Activated CD8-positive, alpha-beta T cell treated with anti-CD3 and anti-CD28 coated beads for 36 hours (primary cell): ENCODE measurements around the gene MGAT5B. TPM values are rescaled to one million over a fixed set of nuclear protein-coding genes. Genes with fewer than 3 reads are reported as not detected.
A peak's percentile ranks its signal among the peaks of the same experiment; 100 is the strongest.

Experiments used
- ATAC-seq: fragments of 200-7000 bp; cut with Tn5 transposase; one replicate; pipeline ENCODE4 v1.10.0; 2021; ENCODE audit warnings: mild to moderate bottlenecking, moderate library complexity
- CTCF ChIA-PET: fragments of 350-600 bp; sonication (Branson Sonifier 250); formaldehyde crosslinking; loops from one replicate; lab custom pipeline; 2021; ENCODE audit warnings: antibody characterized with exemption; lab: Charles Lee
- POLR2A ChIA-PET: fragments of 350-600 bp; sonication (Branson Sonifier 250); formaldehyde crosslinking; loops from one replicate; lab custom pipeline; 2021; ENCODE audit warnings: antibody characterized with exemption; lab: Charles Lee
- DNase-seq: peaks from one replicate; pipeline ENCODE4 v3.0.0-alpha.2; 2020
- H3K27ac Mint-ChIP-seq: one replicate; pipeline ENCODE4 v1.8.0; 2021; ENCODE audit warnings: mild to moderate bottlenecking, mixed read lengths
- H3K27me3 Mint-ChIP-seq: one replicate; pipeline ENCODE4 v1.8.0; 2021; ENCODE audit warnings: mixed read lengths
- H3K36me3 Mint-ChIP-seq: one replicate; pipeline ENCODE4 v1.8.0; 2021; ENCODE audit warnings: low read depth, mixed read lengths
- H3K4me1 Mint-ChIP-seq: one replicate; pipeline ENCODE4 v1.8.0; 2021; ENCODE audit warnings: low read depth, mixed read lengths
- H3K4me3 Mint-ChIP-seq: one replicate; pipeline ENCODE4 v1.8.0; 2021; ENCODE audit warnings: mild to moderate bottlenecking, moderate library complexity, mixed read lengths
- H3K9me3 Mint-ChIP-seq: one replicate; pipeline ENCODE4 v1.8.0; 2021; ENCODE audit warnings: mixed read lengths
- intact Hi-C: fragments of 100-400 bp; cut with micrococcal nuclease; formaldehyde crosslinking; loops from one replicate; pipeline ENCODE4 v1.10.0; 2022
- total RNA-seq, 2 experiments: library from RNA; stranded (reverse); gene quantifications; one replicate each; pipeline ENCODE4 v1.2.3, GENCODE V29; 2021
- TF ChIP-seq, protein P1 (sequence below): fragments of 200-600 bp; IDR thresholded peaks from one replicate; pipeline ENCODE4 v1.8.0; 2022; ENCODE audit warnings: antibody characterized with exemption, mild to moderate bottlenecking

The MGAT5B gene
- not detected for total RNA-seq

GRCh38 chr17:76868176-76868668, at the start of gene MGAT5B:
MGAT5B (plus strand) TSS chr17:76868404; CDS start chr17:76869030, 626 bp downstream.
- TF ChIP-seq, protein P1, sequence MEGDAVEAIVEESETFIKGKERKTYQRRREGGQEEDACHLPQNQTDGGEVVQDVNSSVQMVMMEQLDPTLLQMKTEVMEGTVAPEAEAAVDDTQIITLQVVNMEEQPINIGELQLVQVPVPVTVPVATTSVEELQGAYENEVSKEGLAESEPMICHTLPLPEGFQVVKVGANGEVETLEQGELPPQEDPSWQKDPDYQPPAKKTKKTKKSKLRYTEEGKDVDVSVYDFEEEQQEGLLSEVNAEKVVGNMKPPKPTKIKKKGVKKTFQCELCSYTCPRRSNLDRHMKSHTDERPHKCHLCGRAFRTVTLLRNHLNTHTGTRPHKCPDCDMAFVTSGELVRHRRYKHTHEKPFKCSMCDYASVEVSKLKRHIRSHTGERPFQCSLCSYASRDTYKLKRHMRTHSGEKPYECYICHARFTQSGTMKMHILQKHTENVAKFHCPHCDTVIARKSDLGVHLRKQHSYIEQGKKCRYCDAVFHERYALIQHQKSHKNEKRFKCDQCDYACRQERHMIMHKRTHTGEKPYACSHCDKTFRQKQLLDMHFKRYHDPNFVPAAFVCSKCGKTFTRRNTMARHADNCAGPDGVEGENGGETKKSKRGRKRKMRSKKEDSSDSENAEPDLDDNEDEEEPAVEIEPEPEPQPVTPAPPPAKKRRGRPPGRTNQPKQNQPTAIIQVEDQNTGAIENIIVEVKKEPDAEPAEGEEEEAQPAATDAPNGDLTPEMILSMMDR: peak; percentile 82
- Mint-ChIP-seq H3K27ac (no peak within 1 kb of the TSS), H3K4me1 (peaks cover 8% of the 10 kb centered on the region), H3K9me3 (no peaks in the 10 kb centered on the region), H3K27me3 (peaks cover 12% of the 10 kb centered on the region), H3K36me3 (no peaks in the 10 kb centered on the region), H3K4me3 (peak within 1 kb of the TSS; percentile 45)
- ChIA-PET POLR2A (interaction anchor here (0.6 to 0.9 kb wide), 2 partner anchors 60 to 140 kb away, joined by 3 to 4 read pairs; no protein-coding TSS in a partner anchor), CTCF (interaction anchor here (0.6 to 4.2 kb wide), 40 partner anchors 10 to 374 kb away, joined by 3 to 51 read pairs (median 3); no protein-coding TSS in a partner anchor)
- DNase-seq: peak; percentile 78
- ATAC-seq: peak; percentile 93
- intact Hi-C loops: loop anchor here (5.0 kb wide), 1 partner anchor 199 kb away; no protein-coding TSS in a partner anchor

DNA sequence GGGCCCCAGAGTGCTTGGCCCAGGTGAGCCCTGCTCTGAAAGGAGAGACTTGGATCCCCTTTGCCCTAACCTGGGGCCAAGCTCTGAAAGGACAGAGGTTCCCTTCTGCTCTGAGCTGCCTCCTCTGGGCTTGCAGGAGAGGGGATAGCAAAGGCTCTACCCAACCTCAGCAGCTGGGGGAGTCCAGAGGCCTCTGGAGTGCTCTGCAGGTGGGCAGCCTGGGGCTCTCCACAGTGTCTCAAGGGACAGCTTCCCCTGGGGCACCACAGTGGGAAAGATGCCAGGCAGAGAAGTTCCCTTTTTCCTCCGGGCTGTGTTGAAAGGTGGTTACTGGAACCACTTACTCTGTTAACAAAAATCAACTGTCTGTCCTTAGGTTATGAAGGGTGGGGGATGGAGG, 48.2 kb upstream of the MGAT5B start:
- no peak overlapping the region for H3K4me3 Mint-ChIP-seq
- ChIA-PET POLR2A (no interaction called here), CTCF (interaction anchor here (1.2 kb wide), 1 partner anchor 236 kb away, joined by 3 read pairs; no protein-coding TSS in a partner anchor)
- no peaks in the 10 kb centered on the region for H3K9me3 Mint-ChIP-seq
- H3K27me3 Mint-ChIP-seq: no peaks in the 10 kb centered on the region
- H3K36me3 Mint-ChIP-seq: no peaks in the 10 kb centered on the region
- intact Hi-C loops: no loop called here
- ATAC-seq (no peak), DNase-seq (no peak)
- peaks cover 7% of the 10 kb centered on the region for H3K4me1 Mint-ChIP-seq
- TF ChIP-seq, protein P1: no peak
- no peak overlapping the region for H3K27ac Mint-ChIP-seq

DNA sequence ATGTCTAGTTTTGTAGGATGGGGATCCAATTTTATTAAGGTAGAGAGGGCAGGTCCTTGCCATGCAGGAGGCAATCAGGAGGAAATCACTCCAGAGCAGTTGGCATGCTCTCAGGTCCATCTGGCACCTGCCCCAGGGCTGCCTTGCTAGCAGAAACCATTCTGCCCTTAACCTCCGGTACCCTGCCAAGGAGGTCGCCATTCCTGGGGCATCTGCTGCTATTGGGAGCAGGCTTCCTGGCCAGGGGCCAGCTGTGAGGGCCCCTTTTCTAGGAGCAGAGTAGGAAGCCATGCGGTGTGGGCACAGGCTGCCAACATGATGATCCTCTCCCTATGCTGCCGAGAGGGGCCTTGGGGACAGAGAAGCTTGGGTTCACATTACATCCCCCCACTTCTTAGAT, 47.6 kb upstream of the MGAT5B start:
- H3K4me1 Mint-ChIP-seq: peaks cover 7% of the 10 kb centered on the region
- POLR2A ChIA-PET: no interaction called here
- TF ChIP-seq, protein P1: no peak
- H3K27me3 Mint-ChIP-seq: no peaks in the 10 kb centered on the region
- no peaks in the 10 kb centered on the region for H3K36me3 Mint-ChIP-seq
- no peaks in the 10 kb centered on the region for H3K9me3 Mint-ChIP-seq
- CTCF ChIA-PET: interaction anchor here (1.2 kb wide), 1 partner anchor 235 kb away, joined by 3 read pairs; no protein-coding TSS in a partner anchor
- ATAC-seq (no peak), DNase-seq (no peak)
- H3K27ac Mint-ChIP-seq: no peak overlapping the region
- intact Hi-C loops: no loop called here
- no peak overlapping the region for H3K4me3 Mint-ChIP-seq

GRCh38 chr17:76822184-76822778, 45.9 kb upstream of the MGAT5B start:
- intact Hi-C loops: no loop called here
- TF ChIP-seq, protein P1: no peak
- no peaks in the 10 kb centered on the region for H3K9me3 Mint-ChIP-seq
- DNase-seq (no peak), ATAC-seq (no peak)
- ChIA-PET CTCF (interaction anchor here (0.9 kb wide), 1 partner anchor 46 kb away, joined by 3 read pairs; the partner anchor contains the start of gene MGAT5B), POLR2A (no interaction called here)
- H3K36me3 Mint-ChIP-seq: no peaks in the 10 kb centered on the region
- H3K4me3 Mint-ChIP-seq: no peak overlapping the region
- H3K27me3 Mint-ChIP-seq: no peaks in the 10 kb centered on the region
- H3K27ac Mint-ChIP-seq: no peak overlapping the region
- peaks cover 7% of the 10 kb centered on the region for H3K4me1 Mint-ChIP-seq

- Mint-ChIP-seq H3K4me1 (peaks cover 7% of the 10 kb centered on the region), H3K36me3 (no peaks in the 10 kb centered on the region), H3K4me3 (no peak overlapping the region), H3K27ac (no peak overlapping the region), H3K27me3 (no peaks in the 10 kb centered on the region), H3K9me3 (no peaks in the 10 kb centered on the region)
- DNase-seq (no peak), ATAC-seq (no peak)
- POLR2A ChIA-PET: interaction anchor here (0.6 kb wide), 1 partner anchor 379 kb away, joined by 3 read pairs; no protein-coding TSS in a partner anchor
- TF ChIP-seq, protein P1: no peak
- CTCF ChIA-PET: interaction anchor here (1.5 kb wide), 1 partner anchor 143 kb away, joined by 4 read pairs; no protein-coding TSS in a partner anchor
- intact Hi-C loops: no loop called here
These were observed 44.1 kb upstream of the MGAT5B start for GRCh38 chr17:76824093-76824492.
